Body of pancreas (tissue), 4 donors: ENCODE results near the gene SLC16A5. TPM values are rescaled to one million over a fixed set of nuclear protein-coding genes. Genes with fewer than 3 reads are reported as not detected.
A peak's percentile ranks its signal among the peaks of the same experiment; 100 is the strongest.

Source experiments
- ATAC-seq: fragments of 150-250 bp; one replicate; pipeline ENCODE4 v1.9.1; 2016
- DNase-seq, 4 donors: peaks; one replicate each; pipeline ENCODE4 v3.0.0-alpha.2; 2019
- H3K27ac ChIP-seq, 4 donors: fragments of 200-600 bp; sonication (generic); 1 replicate in 3 of 4; 2 replicates in 1 of 4; pipeline versions ENCODE4 v1.5.1 to v1.6.1; 2016 to 2019; ENCODE audit warnings: mild to moderate bottlenecking in 1 of 4, mixed read lengths in 1 of 4, moderate library complexity in 1 of 4
- H3K27me3 ChIP-seq, 2 donors: fragments of 200-600 bp; sonication (generic); one replicate each; pipeline ENCODE4 v1.6.0; 2016; ENCODE audit warnings: mild to moderate bottlenecking in 1 of 2
- H3K36me3 ChIP-seq, 2 donors: fragments of 200-600 bp; sonication (generic); replicated peaks in 1 of 2; 2 replicates each; pipeline ENCODE4 v1.5.1; 2016; ENCODE audit warnings: low read depth in 2 of 2; ENCODE audit not compliant: insufficient read depth in 1 of 2
- H3K4me1 ChIP-seq: fragments of 200-600 bp; sonication (generic); one replicate; pipeline ENCODE4 v1.6.0; 2016
- H3K4me3 ChIP-seq, 2 donors: fragments of 200-600 bp; sonication (generic); 1 replicate in 1 of 2; 2 replicates in 1 of 2; pipeline ENCODE4 v1.5.1; 2016 to 2019
- H3K9me3 ChIP-seq, 3 donors: fragments of 200-600 bp; sonication (generic); 1 replicate in 2 of 3; 2 replicates in 1 of 3; pipeline ENCODE4 v1.5.1; 2016
- CTCF ChIP-seq, 7 experiments: fragments of 450-650 bp in 4 of 7; fragments of 200-600 bp in 3 of 7; sonication (generic) in 3 of 7; IDR thresholded peaks; one replicate each; pipeline ENCODE4 v1.5.1; 2016 to 2019; ENCODE audit warnings: antibody characterized with exemption in 7 of 7
- POLR2A ChIP-seq, 3 donors: fragments of 450-650 bp; IDR thresholded peaks; one replicate each; pipeline ENCODE4 v1.6.1; 2016; ENCODE audit warnings: antibody characterized with exemption in 3 of 3, mild to moderate bottlenecking in 2 of 3
- WGBS, 2 donors: methylation state at CpG; one replicate each; pipeline ENCODE4 v1.1.5; 2017; 5-methylcytosine and 5-hydroxymethylcytosine counted together
- intact Hi-C: fragments of 100-400 bp; cut with DNase I; formaldehyde crosslinking; loops from one replicate; pipeline ENCODE4 v1.15.1; 2023
- total RNA-seq, 2 donors: library from RNA; depleted of rRNA; stranded (reverse); fragments of >200 nt; gene quantifications; one replicate each; pipeline ENCODE4 v1.1.0, GENCODE V29; 2016

SLC16A5 gene
- total RNA-seq, 2 donors from 2014 or later = 2.1 to 14.8 TPM

DNA sequence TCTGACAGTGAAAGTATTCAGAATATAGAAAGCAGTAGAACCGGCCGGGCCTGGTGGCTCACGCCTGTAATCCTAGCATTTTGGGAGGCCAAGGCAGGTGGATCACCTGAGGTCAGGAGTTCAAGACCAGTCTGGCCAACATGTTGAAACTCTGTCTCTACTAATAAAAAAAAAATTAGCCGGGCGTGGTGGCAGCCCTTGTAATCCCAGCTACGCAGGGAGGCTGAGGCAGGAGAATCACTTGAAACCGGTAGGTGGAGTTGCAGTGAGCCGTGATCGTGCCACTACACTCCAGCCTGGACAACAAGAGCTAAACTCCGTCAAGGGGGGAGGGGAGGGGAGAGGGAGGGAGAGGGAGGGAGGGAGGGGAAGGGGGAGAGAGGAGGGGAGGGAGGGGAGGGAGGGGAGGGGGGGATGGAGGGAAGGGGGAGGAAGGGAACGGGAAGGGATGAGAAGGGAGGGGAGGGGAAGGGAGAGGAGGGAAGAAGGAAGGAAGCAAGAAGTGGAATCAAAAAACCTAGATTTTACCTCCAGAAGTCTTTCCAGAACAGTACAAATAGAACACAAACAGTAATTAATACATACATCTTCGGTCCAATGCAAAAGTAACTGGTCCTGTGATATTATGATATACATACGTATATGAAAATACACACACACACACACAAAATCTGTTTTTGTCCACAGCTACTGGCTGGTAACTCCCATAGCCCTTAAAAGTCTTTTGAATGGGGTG lies 54.6 kb downstream of the SLC16A5 start:
- intact Hi-C loops = no loop called here
- ATAC-seq (no peak), DNase-seq (no peak)
- no peaks in the 10 kb centered on the region for H3K36me3 ChIP-seq
- TF ChIP-seq CTCF (IDR thresholded peaks at IDR 0.05) (no peak), POLR2A (IDR thresholded peaks at IDR 0.05) (no peak)
- H3K9me3 ChIP-seq = no peaks in the 10 kb centered on the region
- no peak overlapping the region for H3K4me3 ChIP-seq
- H3K4me1 ChIP-seq = no peaks in the 10 kb centered on the region
- H3K27me3 ChIP-seq = no peaks in the 10 kb centered on the region
- no peak overlapping the region for H3K27ac ChIP-seq
- 87 to 90% methylated on average over 9 to 11 of the region's 13 CpGs for WGBS, 2 donors

- TF ChIP-seq CTCF (IDR thresholded peaks at IDR 0.05) = no peak
- TF ChIP-seq POLR2A (IDR thresholded peaks at IDR 0.05) = no peak
- no peaks in the 10 kb centered on the region for H3K9me3 ChIP-seq
- no peaks in the 10 kb centered on the region for H3K36me3 ChIP-seq
- 89 to 90% methylated on average over 10 to 11 of the region's 11 CpGs for WGBS, 2 donors
- H3K4me3 ChIP-seq = no peak overlapping the region
- peaks cover 4% of the 10 kb centered on the region for H3K4me1 ChIP-seq
- ATAC-seq = no peak
- intact Hi-C loops = no loop called here
- DNase-seq = peak in 1 of 4 donors; percentile 21
- H3K27ac ChIP-seq = no peak overlapping the region
- H3K27me3 ChIP-seq = no peaks in the 10 kb centered on the region
These were observed 57.2 kb downstream of the SLC16A5 start for GRCh38 chr17:75144816-75145512.

GRCh38 chr17:75146592-75146991 lies 58.8 kb downstream of the SLC16A5 start:
- H3K9me3 ChIP-seq = no peaks in the 10 kb centered on the region
- no peak overlapping the region for H3K27ac ChIP-seq
- H3K36me3 ChIP-seq = no peaks in the 10 kb centered on the region
- TF ChIP-seq POLR2A (IDR thresholded peaks at IDR 0.05) = no peak
- TF ChIP-seq CTCF (IDR thresholded peaks at IDR 0.05) = no peak
- ATAC-seq (no peak), DNase-seq (no peak)
- H3K4me1 ChIP-seq = peaks cover 4% of the 10 kb centered on the region
- H3K4me3 ChIP-seq = no peak overlapping the region
- intact Hi-C loops = no loop called here
- H3K27me3 ChIP-seq = no peaks in the 10 kb centered on the region
- WGBS, 2 donors = 63 to 80% methylated on average over 3 of the region's 3 CpGs

GRCh38 chr17:75147878-75148546 lies 60.3 kb downstream of the SLC16A5 start:
- intact Hi-C loops = no loop called here
- Histone ChIP-seq H3K27me3 (no peaks in the 10 kb centered on the region), H3K9me3 (no peaks in the 10 kb centered on the region), H3K4me1 (peaks cover 6% of the 10 kb centered on the region), H3K4me3 (no peak overlapping the region), H3K27ac (peak overlapping the region in 2 of 4 donors; percentile 23 to 51), H3K36me3 (no peaks in the 10 kb centered on the region)
- WGBS, 2 donors = 72 to 81% methylated on average over 6 of the region's 6 CpGs
- no peak for DNase-seq
- ATAC-seq = peak; percentile 53
- TF ChIP-seq POLR2A (IDR thresholded peaks at IDR 0.05) (peak in 1 of 3 donors; percentile 9), CTCF (IDR thresholded peaks at IDR 0.05) (no peak)
